HepG2 (cell line): ENCODE measurements around the gene CRIM1. TPM values are rescaled to one million over a fixed set of nuclear protein-coding genes. Genes with fewer than 3 reads are reported as not detected.

Source experiments
- ATF1 ChIP-seq: IDR thresholded peaks from 2 replicates; pipeline ENCODE4 v1.6.1; 2016; ENCODE audit warnings: mild to moderate bottlenecking, control low read depth
- GZF1 ChIP-seq: sonication (generic); formaldehyde crosslinking; IDR thresholded peaks from 2 replicates; pipeline ENCODE4 v1.5.1; 2020; ENCODE audit warnings: mild to moderate bottlenecking, missing genetic modification reagents
- KDM3A ChIP-seq: IDR thresholded peaks from 2 replicates; pipeline ENCODE4 v1.6.1; 2018; ENCODE audit warnings: low read depth, missing compliant biosample characterization
- MEIS1 ChIP-seq: sonication (generic); formaldehyde crosslinking; IDR thresholded peaks from 2 replicates; pipeline ENCODE4 v1.9.0; 2021; ENCODE audit warnings: mild to moderate bottlenecking, missing genetic modification reagents, moderate library complexity, borderline replicate concordance
- NCOR1 ChIP-seq: fragments of 200-600 bp; sonication (generic); IDR thresholded peaks from 2 replicates; pipeline ENCODE4 v1.7.0; 2017; ENCODE audit warnings: antibody characterized with exemption, low read length, borderline replicate concordance
- PRPF4 ChIP-seq: fragments of 200-400 bp; formaldehyde crosslinking; IDR thresholded peaks from 2 replicates; pipeline ENCODE4 v1.6.1; 2016; ENCODE audit warnings: low read length, low read depth; ENCODE audit not compliant: poor library complexity, severe bottlenecking
- RFX1 ChIP-seq: fragments of 450-650 bp; IDR thresholded peaks from 2 replicates; pipeline ENCODE4 v1.6.1; 2017
- SETDB1 ChIP-seq: sonication (generic); formaldehyde crosslinking; IDR thresholded peaks from 2 replicates; pipeline ENCODE4 v1.5.1; 2020; ENCODE audit warnings: missing genetic modification reagents, mild to moderate bottlenecking, borderline replicate concordance
- SMAD9 ChIP-seq: sonication (generic); formaldehyde crosslinking; IDR thresholded peaks from 2 replicates; pipeline ENCODE4 v1.5.1; 2020; ENCODE audit warnings: mild to moderate bottlenecking, missing genetic modification reagents
- SMARCE1 ChIP-seq: fragments of 450-650 bp; IDR thresholded peaks from 2 replicates; pipeline ENCODE4 v1.6.1; 2017; ENCODE audit warnings: borderline replicate concordance
- STAG1 ChIP-seq: sonication (generic); formaldehyde crosslinking; IDR thresholded peaks from 2 replicates; pipeline ENCODE4 v1.4.0; 2020; ENCODE audit warnings: missing genetic modification reagents
- TBX3 ChIP-seq: fragments of 450-650 bp; IDR thresholded peaks from 2 replicates; pipeline ENCODE4 v1.6.1; 2017; ENCODE audit warnings: antibody characterized with exemption, mild to moderate bottlenecking, inconsistent platforms, borderline replicate concordance
- TCF7 ChIP-seq: sonication (generic); IDR thresholded peaks from 2 replicates; pipeline ENCODE4 v1.6.1; 2016; ENCODE audit warnings: antibody characterized with exemption, low read depth
- TRIM24 ChIP-seq: sonication (generic); formaldehyde crosslinking; IDR thresholded peaks from 2 replicates; pipeline ENCODE4 v1.8.0; 2022; ENCODE audit warnings: mild to moderate bottlenecking, missing genetic modification reagents
- ZNF773 ChIP-seq: sonication (generic); formaldehyde crosslinking; IDR thresholded peaks from 2 replicates; pipeline ENCODE4 v1.4.0; 2020; ENCODE audit warnings: missing genetic modification reagents, borderline replicate concordance
- polyA plus RNA-seq, 8 experiments: library from polyadenylated mRNA; depleted of rRNA in 3 of 8; stranded (reverse) in 7 of 8; unstranded in 1 of 8; fragments of >200 nt; fragmentation: Illumina TruSeq in 4 of 8; extraction: Trizol in 4 of 8; gene quantifications; 2 replicates each; pipeline versions ENCODE4 v1.2.1 to v1.2.3, GENCODE V29; 2011 to 2016; ENCODE audit warnings: low read depth in 4 of 8, missing spikeins in 1 of 8, mixed read lengths in 1 of 8; ENCODE audit not compliant: insufficient read depth in 1 of 8
- total RNA-seq, 5 experiments: library from RNA; depleted of rRNA; stranded (reverse); fragments of >200 nt; fragmentation: Illumina TruSeq; extraction: Trizol; gene quantifications; 2 replicates each; pipeline ENCODE4 v1.2.3, GENCODE V29; 2016; ENCODE audit warnings: low read depth in 1 of 5
- TF ChIP-seq, protein P1 (sequence below), 2 experiments: IDR thresholded peaks; 2 replicates each; pipeline ENCODE4 v1.6.1; 2011 to 2012; ENCODE audit warnings: low read length in 2 of 2, borderline replicate concordance in 1 of 2, low read depth in 1 of 2, mild to moderate bottlenecking in 1 of 2, moderate library complexity in 1 of 2
- TF ChIP-seq, protein P2 (sequence below): sonication (generic); formaldehyde crosslinking; IDR thresholded peaks from 2 replicates; pipeline ENCODE4 v1.4.0; 2020; ENCODE audit warnings: mild to moderate bottlenecking, missing genetic modification reagents
- TF ChIP-seq, protein P3 (sequence below): sonication (generic); formaldehyde crosslinking; IDR thresholded peaks from 2 replicates; pipeline ENCODE4 v1.4.0; 2020; ENCODE audit warnings: low read depth, mild to moderate bottlenecking, missing genetic modification reagents
- TF ChIP-seq, protein P4 (sequence below): sonication (generic); formaldehyde crosslinking; IDR thresholded peaks from 2 replicates; pipeline ENCODE4 v1.4.0; 2020; ENCODE audit warnings: missing genetic modification reagents
- TF ChIP-seq, protein P5 (sequence below): IDR thresholded peaks from 2 replicates; pipeline ENCODE4 v1.6.1; 2016; ENCODE audit warnings: missing biosample characterization, missing genetic modification reagents, low read depth

CRIM1 gene
- total and polyA plus RNA-seq, 2 of the 13 experiments (the other 11 are each of a cell fraction or from before 2014, with no cell fraction given) = 39.1 to 69.9 TPM

DNA sequence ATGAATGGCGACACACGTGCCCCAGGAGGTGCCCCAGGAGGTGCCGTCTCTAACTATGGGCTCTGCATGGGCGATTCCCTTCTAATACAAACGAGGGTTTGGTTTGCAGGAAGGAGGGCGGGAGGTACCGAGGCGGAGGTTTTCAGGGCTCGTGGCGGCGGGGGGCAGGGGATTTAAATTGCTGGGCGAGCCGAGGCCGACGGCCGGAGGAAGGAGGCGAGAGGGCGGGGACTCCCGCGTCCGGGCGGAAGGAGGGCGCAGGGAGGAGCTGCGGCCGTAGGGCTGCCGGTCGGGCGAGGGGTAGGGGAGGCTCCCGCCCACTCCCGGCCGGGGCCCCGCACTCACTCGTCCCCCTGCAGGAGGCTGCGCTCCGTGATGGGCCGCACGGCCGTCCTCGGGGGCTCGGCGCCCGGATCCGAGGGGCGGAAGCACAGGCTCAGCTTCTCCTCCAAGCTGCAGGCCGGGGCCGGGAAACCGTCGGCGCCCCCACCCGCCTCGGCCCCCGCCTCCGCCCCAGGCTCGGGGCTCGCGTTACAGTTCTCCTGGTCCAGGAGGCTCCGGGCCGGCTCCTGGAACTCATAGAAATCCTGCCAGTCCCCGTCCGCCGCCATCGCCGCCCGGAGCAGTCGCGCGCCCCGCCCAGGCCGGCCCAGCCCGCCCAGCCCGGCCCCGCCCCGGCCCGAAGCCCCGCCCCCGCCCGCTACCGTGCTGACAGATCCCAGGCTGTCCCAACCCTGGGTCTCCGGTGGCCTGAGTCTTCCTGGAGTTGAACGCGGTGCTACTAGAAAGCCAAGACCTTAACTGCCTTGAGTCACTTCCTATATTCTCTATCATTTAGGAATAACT is 242.2 kb downstream of the CRIM1 start, which contains the start of gene FEZ2 (continued):
- TF ChIP-seq PRPF4 = no peak
- no peak for TF ChIP-seq TCF7
- peak; percentile 13; the same call in 1 of the 2 replicates for TF ChIP-seq STAG1
- TF ChIP-seq, protein P1, sequence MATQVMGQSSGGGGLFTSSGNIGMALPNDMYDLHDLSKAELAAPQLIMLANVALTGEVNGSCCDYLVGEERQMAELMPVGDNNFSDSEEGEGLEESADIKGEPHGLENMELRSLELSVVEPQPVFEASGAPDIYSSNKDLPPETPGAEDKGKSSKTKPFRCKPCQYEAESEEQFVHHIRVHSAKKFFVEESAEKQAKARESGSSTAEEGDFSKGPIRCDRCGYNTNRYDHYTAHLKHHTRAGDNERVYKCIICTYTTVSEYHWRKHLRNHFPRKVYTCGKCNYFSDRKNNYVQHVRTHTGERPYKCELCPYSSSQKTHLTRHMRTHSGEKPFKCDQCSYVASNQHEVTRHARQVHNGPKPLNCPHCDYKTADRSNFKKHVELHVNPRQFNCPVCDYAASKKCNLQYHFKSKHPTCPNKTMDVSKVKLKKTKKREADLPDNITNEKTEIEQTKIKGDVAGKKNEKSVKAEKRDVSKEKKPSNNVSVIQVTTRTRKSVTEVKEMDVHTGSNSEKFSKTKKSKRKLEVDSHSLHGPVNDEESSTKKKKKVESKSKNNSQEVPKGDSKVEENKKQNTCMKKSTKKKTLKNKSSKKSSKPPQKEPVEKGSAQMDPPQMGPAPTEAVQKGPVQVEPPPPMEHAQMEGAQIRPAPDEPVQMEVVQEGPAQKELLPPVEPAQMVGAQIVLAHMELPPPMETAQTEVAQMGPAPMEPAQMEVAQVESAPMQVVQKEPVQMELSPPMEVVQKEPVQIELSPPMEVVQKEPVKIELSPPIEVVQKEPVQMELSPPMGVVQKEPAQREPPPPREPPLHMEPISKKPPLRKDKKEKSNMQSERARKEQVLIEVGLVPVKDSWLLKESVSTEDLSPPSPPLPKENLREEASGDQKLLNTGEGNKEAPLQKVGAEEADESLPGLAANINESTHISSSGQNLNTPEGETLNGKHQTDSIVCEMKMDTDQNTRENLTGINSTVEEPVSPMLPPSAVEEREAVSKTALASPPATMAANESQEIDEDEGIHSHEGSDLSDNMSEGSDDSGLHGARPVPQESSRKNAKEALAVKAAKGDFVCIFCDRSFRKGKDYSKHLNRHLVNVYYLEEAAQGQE (IDR thresholded peaks at IDR 0.05; ENCODE audit: borderline replicate concordance in 1 of 2, low read depth in 1 of 2, low read length in 2 of 2) = no peak
- TF ChIP-seq RFX1 = no peak
- no peak for TF ChIP-seq TBX3
- TF ChIP-seq, protein P2, sequence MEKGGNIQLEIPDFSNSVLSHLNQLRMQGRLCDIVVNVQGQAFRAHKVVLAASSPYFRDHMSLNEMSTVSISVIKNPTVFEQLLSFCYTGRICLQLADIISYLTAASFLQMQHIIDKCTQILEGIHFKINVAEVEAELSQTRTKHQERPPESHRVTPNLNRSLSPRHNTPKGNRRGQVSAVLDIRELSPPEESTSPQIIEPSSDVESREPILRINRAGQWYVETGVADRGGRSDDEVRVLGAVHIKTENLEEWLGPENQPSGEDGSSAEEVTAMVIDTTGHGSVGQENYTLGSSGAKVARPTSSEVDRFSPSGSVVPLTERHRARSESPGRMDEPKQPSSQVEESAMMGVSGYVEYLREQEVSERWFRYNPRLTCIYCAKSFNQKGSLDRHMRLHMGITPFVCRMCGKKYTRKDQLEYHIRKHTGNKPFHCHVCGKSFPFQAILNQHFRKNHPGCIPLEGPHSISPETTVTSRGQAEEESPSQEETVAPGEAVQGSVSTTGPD = no peak
- TF ChIP-seq, protein P3, sequence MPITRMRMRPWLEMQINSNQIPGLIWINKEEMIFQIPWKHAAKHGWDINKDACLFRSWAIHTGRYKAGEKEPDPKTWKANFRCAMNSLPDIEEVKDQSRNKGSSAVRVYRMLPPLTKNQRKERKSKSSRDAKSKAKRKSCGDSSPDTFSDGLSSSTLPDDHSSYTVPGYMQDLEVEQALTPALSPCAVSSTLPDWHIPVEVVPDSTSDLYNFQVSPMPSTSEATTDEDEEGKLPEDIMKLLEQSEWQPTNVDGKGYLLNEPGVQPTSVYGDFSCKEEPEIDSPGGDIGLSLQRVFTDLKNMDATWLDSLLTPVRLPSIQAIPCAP (CRISPR knock-in tag) = no peak
- TF ChIP-seq SMAD9 (CRISPR knock-in tag) = 0 out of 2 replicates have a peak, but pooled peaks have one; percentile 17
- TF ChIP-seq, protein P4, sequence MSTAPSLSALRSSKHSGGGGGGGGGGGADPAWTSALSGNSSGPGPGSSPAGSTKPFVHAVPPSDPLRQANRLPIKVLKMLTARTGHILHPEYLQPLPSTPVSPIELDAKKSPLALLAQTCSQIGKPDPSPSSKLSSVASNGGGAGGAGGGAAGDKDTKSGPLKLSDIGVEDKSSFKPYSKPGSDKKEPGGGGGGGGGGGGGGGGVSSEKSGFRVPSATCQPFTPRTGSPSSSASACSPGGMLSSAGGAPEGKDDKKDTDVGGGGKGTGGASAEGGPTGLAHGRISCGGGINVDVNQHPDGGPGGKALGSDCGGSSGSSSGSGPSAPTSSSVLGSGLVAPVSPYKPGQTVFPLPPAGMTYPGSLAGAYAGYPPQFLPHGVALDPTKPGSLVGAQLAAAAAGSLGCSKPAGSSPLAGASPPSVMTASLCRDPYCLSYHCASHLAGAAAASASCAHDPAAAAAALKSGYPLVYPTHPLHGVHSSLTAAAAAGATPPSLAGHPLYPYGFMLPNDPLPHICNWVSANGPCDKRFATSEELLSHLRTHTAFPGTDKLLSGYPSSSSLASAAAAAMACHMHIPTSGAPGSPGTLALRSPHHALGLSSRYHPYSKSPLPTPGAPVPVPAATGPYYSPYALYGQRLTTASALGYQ (CRISPR knock-in tag) = no peak
- no peak for TF ChIP-seq SMARCE1
- TF ChIP-seq GZF1 (CRISPR knock-in tag) = 0 out of 2 replicates have a peak, but pooled peaks have one; percentile 54
- no peak for TF ChIP-seq NCOR1
- TF ChIP-seq KDM3A (CRISPR knock-in tag) = peak; percentile 77
- no peak for TF ChIP-seq TRIM24 (CRISPR knock-in tag)
- no peak for TF ChIP-seq SETDB1
- TF ChIP-seq MEIS1 = peak; percentile 72; the same call in 1 of the 2 replicates
- no peak for TF ChIP-seq ZNF773 (CRISPR knock-in tag)
- TF ChIP-seq, protein P5, sequence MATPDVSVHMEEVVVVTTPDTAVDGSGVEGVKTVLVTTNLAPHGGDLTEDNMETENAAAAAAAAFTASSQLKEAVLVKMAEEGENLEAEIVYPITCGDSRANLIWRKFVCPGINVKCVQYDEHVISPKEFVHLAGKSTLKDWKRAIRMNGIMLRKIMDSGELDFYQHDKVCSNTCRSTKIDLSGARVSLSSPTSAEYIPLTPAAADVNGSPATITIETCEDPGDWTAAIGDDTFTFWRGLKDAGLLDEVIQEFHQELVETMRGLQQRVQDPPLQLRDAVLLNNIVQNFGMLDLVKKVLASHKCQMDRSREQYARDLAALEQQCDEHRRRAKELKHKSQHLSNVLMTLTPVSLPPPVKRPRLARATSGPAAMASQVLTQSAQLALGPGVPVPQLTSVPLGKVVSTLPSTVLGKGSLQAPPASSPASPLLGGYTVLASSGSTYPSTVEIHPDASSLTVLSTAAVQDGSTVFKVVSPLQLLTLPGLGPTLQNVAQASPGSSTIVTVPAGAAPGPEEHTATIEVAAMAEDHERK (CRISPR knock-in tag) = no peak
- no peak for TF ChIP-seq ATF1 (CRISPR knock-in tag)
